SU-DHL-6 (cell line): ENCODE data around the gene THY1.

Experiments used
- CTCF ChIP-seq: fragments of 200-600 bp; sonication (generic); IDR thresholded peaks from one replicate; pipeline ENCODE4 v1.5.1; 2017; ENCODE audit warnings: antibody characterized with exemption, mild to moderate bottlenecking, low read length, moderate library complexity; ENCODE audit not compliant: insufficient read depth, poor library complexity, severe bottlenecking
- EZH2phosphoT487 ChIP-seq: fragments of 200-600 bp; sonication (generic), shearing (Covaris generic); conservative IDR thresholded peaks from 2 replicates; pipeline ENCODE4 v1.6.1; 2018; ENCODE audit warnings: mild to moderate bottlenecking, antibody characterized with exemption, low read length, moderate library complexity, mixed read lengths

GRCh38 chr11:119446871-119447663 lies 24.1 kb upstream of the THY1 start:
- TF ChIP-seq CTCF (no peak), EZH2phosphoT487 (no peak)
